Smooth muscle cell (in vitro differentiated cells): ENCODE results near the gene ISL2. TPM values are rescaled to one million over a fixed set of nuclear protein-coding genes. Genes with fewer than 3 reads are reported as not detected.

ENCODE experiments used
- DNase-seq: peaks from one replicate; lab custom pipeline; 2025; ENCODE audit not compliant: unreplicated experiment; lab: John Stamatoyannopoulos, UW
- H2AFZ ChIP-seq: fragments of 200-600 bp; sonication (generic); 2 replicates; pipeline ENCODE4 v1.6.0; 2016; ENCODE audit warnings: antibody characterized with exemption, low read depth, mild to moderate bottlenecking
- H3F3A ChIP-seq: fragments of 200-600 bp; sonication (generic); 2 replicates; pipeline ENCODE4 v1.6.0; 2017; ENCODE audit warnings: antibody characterized with exemption, low read depth
- H3K27ac ChIP-seq: fragments of 200-600 bp; sonication (generic); 2 replicates; pipeline ENCODE4 v1.5.1; 2016; ENCODE audit warnings: low read depth, mild to moderate bottlenecking
- H3K27me3 ChIP-seq: fragments of 200-600 bp; sonication (generic); 2 replicates; pipeline ENCODE4 v1.6.1; 2016; ENCODE audit warnings: low read depth, mild to moderate bottlenecking
- H3K36me3 ChIP-seq: fragments of 200-600 bp; sonication (generic); 2 replicates; pipeline ENCODE4 v1.5.1; 2016; ENCODE audit warnings: low read depth
- H3K4me1 ChIP-seq: fragments of 200-600 bp; sonication (generic); 2 replicates; pipeline ENCODE4 v1.5.1; 2016; ENCODE audit warnings: low read depth
- H3K4me2 ChIP-seq: fragments of 200-600 bp; sonication (generic); 2 replicates; pipeline ENCODE4 v1.6.0; 2016; ENCODE audit warnings: mild to moderate bottlenecking
- H3K4me3 ChIP-seq: fragments of 200-600 bp; sonication (generic); 2 replicates; pipeline ENCODE4 v1.5.1; 2016; ENCODE audit warnings: mild to moderate bottlenecking
- H3K79me2 ChIP-seq: fragments of 200-600 bp; sonication (generic); 2 replicates; pipeline ENCODE4 v1.6.0; 2016; ENCODE audit warnings: low read depth, mild to moderate bottlenecking
- H3K9ac ChIP-seq: fragments of 200-600 bp; sonication (generic); 2 replicates; pipeline ENCODE4 v1.6.0; 2016; ENCODE audit warnings: low read depth
- H3K9me3 ChIP-seq: fragments of 200-600 bp; sonication (generic); replicated peaks from 2 replicates; pipeline ENCODE4 v1.5.1; 2016; ENCODE audit warnings: low read depth
- H4K20me1 ChIP-seq: fragments of 200-600 bp; sonication (generic); 2 replicates; pipeline ENCODE4 v1.6.0; 2016; ENCODE audit warnings: low read depth
- CTCF ChIP-seq: fragments of 200-600 bp; sonication (generic); IDR thresholded peaks from 2 replicates; pipeline ENCODE4 v1.5.1; 2017; ENCODE audit warnings: borderline replicate concordance, mild to moderate bottlenecking, antibody characterized with exemption; ENCODE audit not compliant: insufficient read depth, poor library complexity, severe bottlenecking
- WGBS: methylation state at CpG from one replicate; pipeline ENCODE4 v1.1.7; 2016; ENCODE audit warnings: low lambda C conversion rate; 5-methylcytosine and 5-hydroxymethylcytosine counted together
- polyA plus RNA-seq: library from polyadenylated mRNA; unstranded; fragments of >200 nt; fragmentation: Nextera tagmentation; extraction: Ambion mirVana; gene quantifications from 2 replicates; pipeline ENCODE4 v1.2.1, GENCODE V29; 2016
- total RNA-seq: library from RNA; depleted of rRNA; stranded (reverse); fragments of >200 nt; gene quantifications from 2 replicates; pipeline ENCODE4 v1.2.3, GENCODE V29; 2014

The ISL2 gene
- total and polyA plus RNA-seq, 2 experiments from 2014 or later = 0.22 TPM; not detected in 1

- no peak overlapping the region for H2AFZ ChIP-seq
- H3K27me3 ChIP-seq = peaks cover 66% of the 10 kb centered on the region
Observed at GRCh38 chr15:76333720-76334437, 2.7 kb upstream of the ISL2 start.

GRCh38 chr15:76334438-76335306 is 1.9 kb upstream of the ISL2 start:
- Histone ChIP-seq H3K9ac (no peak overlapping the region), H3K27me3 (peaks cover 74% of the 10 kb centered on the region), H3K4me3 (no peak overlapping the region), H3K36me3 (no peaks in the 10 kb centered on the region), H2AFZ (peak overlapping the region; percentile 33), H4K20me1 (peaks cover 12% of the 10 kb centered on the region), H3K27ac (no peak overlapping the region), H3K79me2 (no peaks in the 10 kb centered on the region), H3K4me2 (peak overlapping the region; percentile 88), H3K9me3 (no peaks in the 10 kb centered on the region), H3F3A (no peaks in the 10 kb centered on the region), H3K4me1 (peaks cover 29% of the 10 kb centered on the region)
- no peak for DNase-seq
- WGBS = 46% methylated on average over 44 of the region's 44 CpGs
- TF ChIP-seq CTCF = no peak

More at GRCh38 chr15:76333720-76334437, 2.7 kb upstream of the ISL2 start:
- no peak overlapping the region for H3K4me2 ChIP-seq
- peaks cover 29% of the 10 kb centered on the region for H3K4me1 ChIP-seq
- H3K9me3 ChIP-seq = no peaks in the 10 kb centered on the region
- H4K20me1 ChIP-seq = peaks cover 4% of the 10 kb centered on the region
- no peak overlapping the region for H3K4me3 ChIP-seq
- TF ChIP-seq CTCF = no peak
- H3K27ac ChIP-seq = no peak overlapping the region
- no peaks in the 10 kb centered on the region for H3F3A ChIP-seq
- H3K79me2 ChIP-seq = no peaks in the 10 kb centered on the region
- H3K9ac ChIP-seq = no peak overlapping the region
- 61% methylated on average over 9 of the region's 9 CpGs for WGBS
- H3K36me3 ChIP-seq = no peaks in the 10 kb centered on the region
- no peak for DNase-seq

- no peak overlapping the region for H3K27ac ChIP-seq
- no peak overlapping the region for H3K9ac ChIP-seq
- H3K79me2 ChIP-seq = no peaks in the 10 kb centered on the region
- peak overlapping the region; percentile 33 for H2AFZ ChIP-seq
- no peaks in the 10 kb centered on the region for H3K9me3 ChIP-seq
- peaks cover 83% of the 10 kb centered on the region for H3K27me3 ChIP-seq
- peak overlapping the region; percentile 45 for H3K4me3 ChIP-seq
- H4K20me1 ChIP-seq = peaks cover 19% of the 10 kb centered on the region
- H3F3A ChIP-seq = no peaks in the 10 kb centered on the region
- no peak for DNase-seq
- no peak for TF ChIP-seq CTCF
- H3K36me3 ChIP-seq = no peaks in the 10 kb centered on the region
- peak overlapping the region; percentile 88 for H3K4me2 ChIP-seq
- H3K4me1 ChIP-seq = peaks cover 34% of the 10 kb centered on the region
- WGBS = 6% methylated on average over 39 of the region's 39 CpGs
Observed at GRCh38 chr15:76335307-76336253, 993 bp upstream of the ISL2 start.
